RWPE1 (cell line): ENCODE results near the gene ZNF787.

Experiments used
- CTCF ChIA-PET: fragments of 350-600 bp; sonication (Branson Sonifier 250); formaldehyde crosslinking; extraction: SDS; loops from one replicate; lab custom pipeline; 2021; lab: Yijun Ruan, JAX
- POLR2A ChIA-PET: fragments of 400-600 bp; formaldehyde crosslinking; extraction: SDS; loops from one replicate; lab custom pipeline; 2020; ENCODE audit warnings: antibody characterized with exemption; ENCODE audit not compliant: low non-redundant PET; lab: Yijun Ruan, JAX
- DNase-seq: peaks from one replicate; pipeline ENCODE4 v3.0.0; 2012; ENCODE audit warnings: low spot score
- H3K27ac ChIP-seq: fragments of 450-650 bp; 2 replicates; pipeline ENCODE4 v1.5.1; 2017
- CTCF ChIP-seq: fragments of 450-650 bp; conservative IDR thresholded peaks from 2 replicates; pipeline ENCODE4 v1.5.1; 2017; ENCODE audit warnings: low read depth, mild to moderate bottlenecking

Gene ZNF787

GRCh38 chr19:56121180-56122167 is at the start of gene ZNF787:
ZNF787 (minus strand) TSS chr19:56121295; CDS start chr19:56103217, 18,078 bp downstream.
- peak; percentile 94 for DNase-seq
- H3K27ac ChIP-seq, result peak within 1 kb of the TSS; percentile 89
- no peak for TF ChIP-seq CTCF
- POLR2A ChIA-PET, result no interaction called here
- CTCF ChIA-PET, result no interaction called here

- H3K27ac ChIP-seq, result no peak overlapping the region
- POLR2A ChIA-PET, result interaction anchor here (0.7 kb wide), 2 partner anchors 13 to 105 kb away, joined by 4 to 14 read pairs; no protein-coding TSS in a partner anchor
Observed at GRCh38 chr19:56170261-56170660, 49.2 kb upstream of the ZNF787 start.

GRCh38 chr19:56167064-56167578 is 46.0 kb upstream of the ZNF787 start:
- ChIA-PET POLR2A (no interaction called here), CTCF (no interaction called here)
- no peak overlapping the region for H3K27ac ChIP-seq
- peak; percentile 34 for DNase-seq
- TF ChIP-seq CTCF, result no peak

More at GRCh38 chr19:56170261-56170660, 49.2 kb upstream of the ZNF787 start:
- DNase-seq, result peak; percentile 70
- TF ChIP-seq CTCF, result no peak
- CTCF ChIA-PET, result interaction anchor here (1.0 kb wide), 1 partner anchor 94 kb away, joined by 3 read pairs; no protein-coding TSS in a partner anchor

GRCh38 chr19:56163097-56163496 is 42.0 kb upstream of the ZNF787 start:
- no peak for TF ChIP-seq CTCF
- CTCF ChIA-PET, result no interaction called here
- H3K27ac ChIP-seq, result no peak overlapping the region
- DNase-seq, result no peak
- POLR2A ChIA-PET, result no interaction called here

- no peak for DNase-seq
- no peak overlapping the region for H3K27ac ChIP-seq
- ChIA-PET CTCF (no interaction called here), POLR2A (no interaction called here)
- TF ChIP-seq CTCF, result no peak
Observed at GRCh38 chr19:56162258-56162657, 41.2 kb upstream of the ZNF787 start.

GRCh38 chr19:56161534-56161933 is 40.4 kb upstream of the ZNF787 start:
- no peak for TF ChIP-seq CTCF
- POLR2A ChIA-PET, result no interaction called here
- DNase-seq, result no peak
- CTCF ChIA-PET, result no interaction called here
- no peak overlapping the region for H3K27ac ChIP-seq
